Stimulated activated memory B cell treated with anti-CD40 and anti-IgM and Interleukin-4, amounts not matched to agents 10 μg/mL and 1 μg/mL and 100 μg/mL, for 72 hours (primary cell): ENCODE data around the gene SH2D2A.
A peak's percentile ranks its signal among the peaks of the same experiment; 100 is the strongest.

ENCODE experiments used
- ATAC-seq: fragments of 150-1000 bp; cut with Tn5 transposase; 2 replicates; pipeline ENCODE4 v1.10.0; 2021
- H3K27ac Mint-ChIP-seq: one replicate; pipeline ENCODE4 v1.8.0; 2022; ENCODE audit warnings: mild to moderate bottlenecking, mixed read lengths
- H3K27me3 Mint-ChIP-seq: one replicate; pipeline ENCODE4 v1.8.0; 2022; ENCODE audit warnings: mixed read lengths
- H3K36me3 Mint-ChIP-seq: one replicate; pipeline ENCODE4 v1.8.0; 2022; ENCODE audit warnings: mixed read lengths
- H3K4me1 Mint-ChIP-seq: one replicate; pipeline ENCODE4 v1.8.0; 2022; ENCODE audit warnings: mixed read lengths
- H3K4me3 Mint-ChIP-seq: one replicate; pipeline ENCODE4 v1.8.0; 2022; ENCODE audit warnings: mild to moderate bottlenecking, moderate library complexity, mixed read lengths
- H3K9me3 Mint-ChIP-seq: one replicate; pipeline ENCODE4 v1.8.0; 2022; ENCODE audit warnings: mixed read lengths

Gene SH2D2A

DNA sequence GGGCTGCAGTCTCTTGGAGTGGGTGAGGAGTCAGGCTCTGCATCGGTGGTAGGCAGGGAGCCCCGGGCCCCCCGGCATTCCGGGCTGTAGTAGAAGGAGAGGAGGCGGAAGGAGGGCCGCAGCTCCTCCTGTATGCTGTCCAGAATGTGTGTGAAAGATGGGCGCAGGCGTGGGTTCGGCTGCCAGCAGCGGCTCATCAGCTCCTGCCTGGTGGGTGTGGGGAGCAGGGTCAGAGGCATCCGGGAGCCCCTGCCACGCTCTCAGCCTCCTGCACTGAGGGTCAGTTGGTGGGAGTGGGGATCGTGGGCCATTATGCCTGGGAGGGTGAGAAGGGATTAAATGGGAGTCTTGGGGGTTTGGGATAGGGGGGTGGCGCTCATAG is 24.2 kb upstream of the SH2D2A start:
- Mint-ChIP-seq H3K36me3 (no peaks in the 10 kb centered on the region), H3K27ac (no peak overlapping the region), H3K9me3 (no peaks in the 10 kb centered on the region), H3K4me1 (peaks cover 30% of the 10 kb centered on the region), H3K4me3 (no peak overlapping the region), H3K27me3 (peaks cover 91% of the 10 kb centered on the region)
- ATAC-seq, result no peak

DNA sequence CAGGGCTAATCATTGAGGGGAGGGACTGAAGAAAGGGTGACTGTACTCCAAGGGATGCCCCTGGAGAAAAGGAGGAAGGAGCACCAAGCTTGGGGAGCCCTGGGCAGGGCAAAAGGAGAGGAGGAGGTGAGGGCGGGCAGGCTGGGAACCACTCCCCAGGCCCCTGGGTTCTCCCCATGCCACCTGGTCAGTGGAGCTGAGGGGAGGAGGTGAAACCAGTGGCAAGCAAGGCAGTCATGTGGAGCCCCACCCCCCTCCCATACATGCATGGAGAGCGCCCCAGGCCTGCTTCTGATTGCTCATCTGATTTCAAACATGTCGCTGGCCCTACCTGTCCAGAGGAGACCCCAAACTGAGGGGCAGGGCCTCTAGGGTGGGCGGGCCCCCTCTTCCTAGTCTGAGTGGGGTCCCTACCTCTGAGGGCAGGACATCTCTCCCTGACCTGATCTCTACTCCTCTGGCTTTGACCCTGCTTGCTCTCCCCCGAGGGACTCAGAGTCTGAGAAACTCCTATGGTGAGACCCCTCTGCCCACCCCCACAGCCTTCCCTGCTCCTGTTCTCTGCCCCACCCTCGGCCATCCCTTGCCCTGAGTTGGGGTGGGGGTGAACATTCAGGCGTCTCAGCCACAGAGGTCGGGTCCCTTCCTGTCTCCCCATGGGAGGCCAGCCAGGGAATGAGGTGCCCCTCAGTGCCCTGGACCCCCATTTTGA is 23.7 kb upstream of the SH2D2A start:
- Mint-ChIP-seq H3K36me3 (no peaks in the 10 kb centered on the region), H3K9me3 (no peaks in the 10 kb centered on the region), H3K4me3 (no peak overlapping the region), H3K4me1 (peaks cover 30% of the 10 kb centered on the region), H3K27ac (no peak overlapping the region), H3K27me3 (peaks cover 91% of the 10 kb centered on the region)
- no peak for ATAC-seq

GRCh38 chr1:156839426-156840109 is 22.9 kb upstream of the SH2D2A start:
- Mint-ChIP-seq H3K36me3 (no peaks in the 10 kb centered on the region), H3K4me1 (peaks cover 22% of the 10 kb centered on the region), H3K27ac (no peak overlapping the region), H3K9me3 (no peaks in the 10 kb centered on the region), H3K4me3 (no peak overlapping the region), H3K27me3 (peaks cover 91% of the 10 kb centered on the region)
- no peak for ATAC-seq

- H3K9me3 Mint-ChIP-seq, result no peaks in the 10 kb centered on the region
- no peak for ATAC-seq
- no peak overlapping the region for H3K4me3 Mint-ChIP-seq
- peaks cover 18% of the 10 kb centered on the region for H3K4me1 Mint-ChIP-seq
- H3K27me3 Mint-ChIP-seq, result peaks cover 91% of the 10 kb centered on the region
- no peak overlapping the region for H3K27ac Mint-ChIP-seq
- no peaks in the 10 kb centered on the region for H3K36me3 Mint-ChIP-seq
These were observed 22.3 kb upstream of the SH2D2A start for GRCh38 chr1:156838972-156839371.

- peaks cover 85% of the 10 kb centered on the region for H3K27me3 Mint-ChIP-seq
- no peaks in the 10 kb centered on the region for H3K9me3 Mint-ChIP-seq
- no peak overlapping the region for H3K27ac Mint-ChIP-seq
- H3K4me3 Mint-ChIP-seq, result no peak overlapping the region
- peaks cover 15% of the 10 kb centered on the region for H3K4me1 Mint-ChIP-seq
- no peak for ATAC-seq
- no peaks in the 10 kb centered on the region for H3K36me3 Mint-ChIP-seq
These were observed 20.2 kb upstream of the SH2D2A start for GRCh38 chr1:156836892-156837291.

DNA sequence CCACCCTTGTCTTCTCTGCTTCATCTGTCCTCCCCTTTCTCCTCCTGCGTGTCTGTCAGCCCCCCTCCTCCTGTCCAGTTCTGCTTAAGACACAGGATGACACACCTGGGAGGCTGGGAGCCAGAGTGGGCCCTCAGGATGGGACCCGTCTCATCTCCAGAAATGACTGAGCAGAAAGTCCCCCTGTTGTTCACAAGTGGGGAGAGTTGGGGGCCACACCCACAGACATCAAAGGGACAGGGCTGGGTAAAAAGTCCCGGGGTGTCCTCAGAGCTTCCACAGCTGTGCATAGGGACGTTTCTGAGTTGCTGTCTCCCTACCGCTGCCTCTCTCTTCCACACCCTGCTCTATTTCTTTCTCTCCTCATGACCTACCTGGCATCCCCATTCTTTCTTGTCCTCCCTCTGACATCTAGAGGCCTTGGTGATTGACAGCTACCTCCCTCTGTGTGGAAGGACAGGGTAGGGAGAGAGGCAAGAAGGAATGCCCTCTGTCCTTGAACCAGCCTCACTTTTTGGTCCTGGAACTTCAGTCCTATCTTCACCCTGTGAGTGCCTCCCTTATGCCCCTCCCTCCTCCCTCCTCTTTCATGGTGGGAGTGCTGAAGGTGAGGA is 19.5 kb upstream of the SH2D2A start:
- H3K9me3 Mint-ChIP-seq, result no peaks in the 10 kb centered on the region
- H3K4me3 Mint-ChIP-seq, result no peak overlapping the region
- H3K36me3 Mint-ChIP-seq, result no peaks in the 10 kb centered on the region
- H3K27ac Mint-ChIP-seq, result peak overlapping the region; percentile 3
- H3K27me3 Mint-ChIP-seq, result peaks cover 88% of the 10 kb centered on the region
- ATAC-seq, result peak; percentile 73
- H3K4me1 Mint-ChIP-seq, result peaks cover 15% of the 10 kb centered on the region

DNA sequence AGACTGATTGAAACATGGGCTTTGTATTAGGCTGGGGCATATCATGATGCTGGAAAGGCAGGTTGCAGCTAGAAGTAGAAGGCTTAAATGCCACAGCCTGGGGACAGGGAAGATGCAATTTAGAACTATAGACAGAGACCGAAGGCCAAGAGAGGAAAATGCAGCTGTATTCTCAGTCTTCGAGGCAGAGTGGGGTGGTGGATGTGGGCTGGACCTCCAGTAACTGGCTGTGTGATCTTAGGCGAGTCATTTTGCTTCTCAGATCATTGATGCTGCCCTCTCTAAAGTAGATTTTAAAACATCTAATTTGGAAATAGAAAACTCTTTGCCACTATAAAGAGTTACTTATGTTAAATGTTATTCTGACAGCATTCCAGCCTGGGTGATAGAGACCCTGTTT is 17.7 kb upstream of the SH2D2A start:
- ATAC-seq, result no peak
- Mint-ChIP-seq H3K4me1 (peaks cover 15% of the 10 kb centered on the region), H3K27me3 (peaks cover 80% of the 10 kb centered on the region), H3K9me3 (no peaks in the 10 kb centered on the region), H3K27ac (no peak overlapping the region), H3K36me3 (no peaks in the 10 kb centered on the region), H3K4me3 (no peak overlapping the region)

DNA sequence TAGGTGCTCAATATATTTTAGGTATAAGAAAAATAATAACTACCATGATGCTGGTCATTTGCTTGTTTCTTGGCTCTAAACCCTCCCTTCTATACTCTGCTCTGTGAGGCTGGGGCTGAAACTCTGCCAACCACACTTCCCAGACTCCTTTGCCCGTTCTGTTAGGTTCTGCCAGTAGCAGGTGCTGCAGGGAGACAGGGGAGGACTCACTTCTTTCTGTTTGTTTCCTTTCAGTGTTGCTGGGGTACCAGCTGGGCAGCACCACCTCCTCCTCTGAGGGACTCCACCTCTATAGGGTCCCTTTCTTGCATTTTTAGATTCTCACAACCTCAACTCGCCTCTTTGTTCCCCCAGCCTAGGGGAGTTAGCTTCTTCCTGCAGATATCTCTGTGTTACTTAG is 17.0 kb upstream of the SH2D2A start:
- Mint-ChIP-seq H3K4me3 (no peak overlapping the region), H3K27me3 (peaks cover 80% of the 10 kb centered on the region), H3K27ac (no peak overlapping the region), H3K4me1 (peaks cover 11% of the 10 kb centered on the region), H3K36me3 (no peaks in the 10 kb centered on the region), H3K9me3 (no peaks in the 10 kb centered on the region)
- no peak for ATAC-seq

DNA sequence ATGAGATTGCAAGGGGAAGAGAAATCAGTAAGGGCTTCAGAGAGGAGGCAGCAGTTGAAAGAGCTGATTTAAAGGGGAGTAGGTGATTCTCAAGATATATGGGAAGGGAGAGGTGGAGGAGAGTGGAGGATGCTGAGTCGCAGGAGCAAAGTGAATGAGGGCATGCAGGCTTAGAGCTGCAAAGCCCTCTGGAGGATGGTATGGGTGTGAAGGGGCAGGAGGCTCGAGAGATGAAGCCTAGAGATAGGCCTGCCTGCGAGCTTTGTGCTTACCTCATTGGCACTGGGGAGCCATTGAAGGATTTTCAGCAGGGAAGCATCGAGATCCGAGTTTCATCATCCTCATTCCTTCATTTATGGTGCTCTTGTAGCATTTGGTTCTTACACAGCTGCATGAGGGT is 15.8 kb upstream of the SH2D2A start:
- Mint-ChIP-seq H3K4me1 (peaks cover 10% of the 10 kb centered on the region), H3K9me3 (no peaks in the 10 kb centered on the region), H3K4me3 (no peak overlapping the region), H3K36me3 (no peaks in the 10 kb centered on the region), H3K27ac (no peak overlapping the region), H3K27me3 (peaks cover 77% of the 10 kb centered on the region)
- ATAC-seq, result no peak

GRCh38 chr1:156828400-156829124 is 11.9 kb upstream of the SH2D2A start:
- no peaks in the 10 kb centered on the region for H3K36me3 Mint-ChIP-seq
- H3K4me1 Mint-ChIP-seq, result no peaks in the 10 kb centered on the region
- peaks cover 38% of the 10 kb centered on the region for H3K27me3 Mint-ChIP-seq
- H3K9me3 Mint-ChIP-seq, result no peaks in the 10 kb centered on the region
- H3K27ac Mint-ChIP-seq, result no peak overlapping the region
- no peak for ATAC-seq
- H3K4me3 Mint-ChIP-seq, result no peak overlapping the region

- H3K4me1 Mint-ChIP-seq, result no peaks in the 10 kb centered on the region
- H3K4me3 Mint-ChIP-seq, result no peak overlapping the region
- no peak overlapping the region for H3K27ac Mint-ChIP-seq
- H3K36me3 Mint-ChIP-seq, result no peaks in the 10 kb centered on the region
- H3K27me3 Mint-ChIP-seq, result peaks cover 24% of the 10 kb centered on the region
- no peak for ATAC-seq
- no peaks in the 10 kb centered on the region for H3K9me3 Mint-ChIP-seq
These were observed 10.0 kb upstream of the SH2D2A start for GRCh38 chr1:156826630-156827029.

GRCh38 chr1:156823210-156823790 is 6.7 kb upstream of the SH2D2A start:
- no peaks in the 10 kb centered on the region for H3K36me3 Mint-ChIP-seq
- ATAC-seq, result no peak
- no peaks in the 10 kb centered on the region for H3K27me3 Mint-ChIP-seq
- no peak overlapping the region for H3K27ac Mint-ChIP-seq
- H3K4me1 Mint-ChIP-seq, result no peaks in the 10 kb centered on the region
- H3K9me3 Mint-ChIP-seq, result no peaks in the 10 kb centered on the region
- H3K4me3 Mint-ChIP-seq, result no peak overlapping the region

DNA sequence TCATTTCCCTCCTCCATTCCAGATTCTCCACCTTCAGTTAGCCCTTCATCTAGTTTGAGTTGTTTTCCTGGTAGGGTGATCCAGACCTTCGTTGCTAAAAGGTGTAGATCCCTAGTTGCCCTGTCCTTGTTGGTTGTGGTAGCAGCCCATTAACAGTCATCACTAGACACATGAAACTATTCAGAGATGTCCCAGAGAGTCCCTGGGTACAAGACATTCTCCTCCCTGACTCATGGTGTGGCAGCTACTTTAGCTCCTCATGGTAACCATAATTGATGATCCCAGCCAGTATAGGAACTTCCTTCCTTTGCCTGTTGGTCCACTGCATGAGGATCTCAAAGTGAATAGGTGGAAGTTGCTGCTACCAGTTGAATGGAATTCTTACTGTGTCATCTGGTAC is 6.0 kb upstream of the SH2D2A start:
- no peak overlapping the region for H3K4me3 Mint-ChIP-seq
- no peaks in the 10 kb centered on the region for H3K36me3 Mint-ChIP-seq
- H3K27me3 Mint-ChIP-seq, result no peaks in the 10 kb centered on the region
- ATAC-seq, result no peak
- no peaks in the 10 kb centered on the region for H3K4me1 Mint-ChIP-seq
- H3K27ac Mint-ChIP-seq, result no peak overlapping the region
- no peaks in the 10 kb centered on the region for H3K9me3 Mint-ChIP-seq

GRCh38 chr1:156821801-156822200 is 5.2 kb upstream of the SH2D2A start:
- peaks cover 5% of the 10 kb centered on the region for H3K4me1 Mint-ChIP-seq
- no peak overlapping the region for H3K27ac Mint-ChIP-seq
- H3K9me3 Mint-ChIP-seq, result no peaks in the 10 kb centered on the region
- H3K27me3 Mint-ChIP-seq, result no peaks in the 10 kb centered on the region
- ATAC-seq, result no peak
- no peaks in the 10 kb centered on the region for H3K36me3 Mint-ChIP-seq
- H3K4me3 Mint-ChIP-seq, result no peak overlapping the region

DNA sequence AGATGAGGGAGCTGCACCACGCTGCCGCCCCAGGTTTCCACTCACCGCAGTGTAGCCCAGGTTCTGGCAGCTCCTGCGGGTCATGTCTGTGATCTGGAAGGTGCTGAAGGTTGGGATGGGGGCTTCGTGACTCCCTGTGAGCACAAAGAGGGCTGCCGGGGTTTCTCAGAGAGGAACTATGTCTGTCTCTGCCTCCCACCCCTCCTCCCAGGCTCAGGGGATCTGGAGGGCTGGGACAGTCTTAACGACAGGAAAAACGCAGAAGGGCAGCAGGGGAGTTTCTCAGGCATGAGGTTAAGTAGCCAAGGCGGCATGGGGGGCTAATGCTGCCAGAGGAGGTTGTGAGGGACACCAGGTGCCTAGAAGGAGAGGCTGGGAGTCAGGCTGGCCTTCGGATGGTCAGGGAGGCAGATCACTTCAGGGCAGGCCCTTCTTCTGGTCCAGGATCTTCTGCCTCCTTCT is 656 bp downstream of the SH2D2A start:
- Mint-ChIP-seq H3K4me3 (peak overlapping the region; percentile 68), H3K27ac (peak overlapping the region; percentile 85), H3K36me3 (peaks cover 13% of the 10 kb centered on the region), H3K4me1 (peaks cover 41% of the 10 kb centered on the region), H3K27me3 (no peaks in the 10 kb centered on the region), H3K9me3 (no peaks in the 10 kb centered on the region)
- no peak for ATAC-seq
